ENCODE measurements around the gene DNAH17.

Gene DNAH17

GRCh38 chr17:78374631-78375274 lies 202.4 kb downstream of the DNAH17 start:
- TF ChIP-seq, protein P1, sequence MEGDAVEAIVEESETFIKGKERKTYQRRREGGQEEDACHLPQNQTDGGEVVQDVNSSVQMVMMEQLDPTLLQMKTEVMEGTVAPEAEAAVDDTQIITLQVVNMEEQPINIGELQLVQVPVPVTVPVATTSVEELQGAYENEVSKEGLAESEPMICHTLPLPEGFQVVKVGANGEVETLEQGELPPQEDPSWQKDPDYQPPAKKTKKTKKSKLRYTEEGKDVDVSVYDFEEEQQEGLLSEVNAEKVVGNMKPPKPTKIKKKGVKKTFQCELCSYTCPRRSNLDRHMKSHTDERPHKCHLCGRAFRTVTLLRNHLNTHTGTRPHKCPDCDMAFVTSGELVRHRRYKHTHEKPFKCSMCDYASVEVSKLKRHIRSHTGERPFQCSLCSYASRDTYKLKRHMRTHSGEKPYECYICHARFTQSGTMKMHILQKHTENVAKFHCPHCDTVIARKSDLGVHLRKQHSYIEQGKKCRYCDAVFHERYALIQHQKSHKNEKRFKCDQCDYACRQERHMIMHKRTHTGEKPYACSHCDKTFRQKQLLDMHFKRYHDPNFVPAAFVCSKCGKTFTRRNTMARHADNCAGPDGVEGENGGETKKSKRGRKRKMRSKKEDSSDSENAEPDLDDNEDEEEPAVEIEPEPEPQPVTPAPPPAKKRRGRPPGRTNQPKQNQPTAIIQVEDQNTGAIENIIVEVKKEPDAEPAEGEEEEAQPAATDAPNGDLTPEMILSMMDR (IDR thresholded peaks at IDR 0.05): no peak
- no peak for TF ChIP-seq ZFX (IDR thresholded peaks at IDR 0.05; ENCODE audit: borderline replicate concordance)
- no peak overlapping the region for H3K27ac ChIP-seq

DNA sequence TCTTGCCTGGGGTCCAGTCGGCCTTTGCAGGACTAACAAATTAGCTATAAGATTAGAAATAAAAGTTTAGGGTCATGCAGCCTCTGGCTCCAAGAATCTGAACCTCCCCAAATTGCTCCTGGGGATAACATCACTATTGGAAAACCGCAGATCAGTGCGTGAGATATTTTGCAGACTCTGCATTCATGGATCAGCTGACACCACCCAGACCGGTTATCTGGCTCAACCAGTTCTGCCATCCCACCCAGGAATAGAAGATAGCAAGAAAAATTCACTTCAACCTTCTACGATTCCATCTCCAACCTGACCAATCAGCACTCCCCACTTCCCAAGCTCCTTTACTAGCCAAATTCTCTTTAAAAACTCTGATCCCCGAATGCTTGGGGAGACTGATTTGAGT lies 203.0 kb downstream of the DNAH17 start:
- H3K27ac ChIP-seq: no peak overlapping the region
- TF ChIP-seq, protein P1 (IDR thresholded peaks at IDR 0.05): no peak
- TF ChIP-seq ZFX (IDR thresholded peaks at IDR 0.05; ENCODE audit: borderline replicate concordance): no peak

Measured in 22Rv1 (cell line).